MM.1S (cell line): ENCODE measurements around the gene PLA2G2D.

ENCODE experiments used
- DNase-seq: peaks from one replicate; pipeline ENCODE4 v3.0.0-alpha.2; 2015
- H2AFZ ChIP-seq: fragments of 300-600 bp; sonication (generic); 2 replicates; pipeline ENCODE4 v1.6.0; 2016; ENCODE audit warnings: antibody characterized with exemption, low read length
- H3F3A ChIP-seq: fragments of 300-600 bp; sonication (generic); 2 replicates; pipeline ENCODE4 v1.6.1; 2016; ENCODE audit warnings: mild to moderate bottlenecking, antibody characterized with exemption, low read length, moderate library complexity, mixed read lengths; ENCODE audit not compliant: insufficient read depth
- H3K27ac ChIP-seq: fragments of 300-600 bp; sonication (generic); 2 replicates; pipeline ENCODE4 v1.5.1; 2016; ENCODE audit warnings: mild to moderate bottlenecking, low read length
- H3K27me3 ChIP-seq: fragments of 300-600 bp; sonication (generic); replicated peaks from 2 replicates; pipeline ENCODE4 v1.6.0; 2016; ENCODE audit warnings: low read length; ENCODE audit not compliant: insufficient read depth
- H3K36me3 ChIP-seq: fragments of 300-600 bp; sonication (generic); replicated peaks from 2 replicates; pipeline ENCODE4 v1.6.1; 2016; ENCODE audit warnings: mild to moderate bottlenecking, low read length, mixed read lengths; ENCODE audit not compliant: insufficient read depth
- H3K4me1 ChIP-seq: fragments of 300-600 bp; sonication (generic); 2 replicates; pipeline ENCODE4 v1.6.1; 2016; ENCODE audit warnings: low read length, mixed read lengths
- H3K4me2 ChIP-seq: fragments of 300-600 bp; sonication (generic); 2 replicates; pipeline ENCODE4 v1.6.0; 2016; ENCODE audit warnings: low read depth, low read length
- H3K4me3 ChIP-seq: fragments of 300-600 bp; sonication (generic); 2 replicates; pipeline ENCODE4 v1.5.1; 2016; ENCODE audit warnings: low read length, mixed read lengths
- H3K79me2 ChIP-seq: fragments of 300-600 bp; sonication (generic); 2 replicates; pipeline ENCODE4 v1.6.1; 2016; ENCODE audit warnings: mixed run types, low read length, mixed read lengths
- H3K9ac ChIP-seq: fragments of 300-600 bp; sonication (generic); 2 replicates; pipeline ENCODE4 v1.6.1; 2016; ENCODE audit warnings: low read length, mixed read lengths
- H3K9me2 ChIP-seq: fragments of 300-600 bp; sonication (generic); replicated peaks from 2 replicates; pipeline ENCODE4 v1.6.1; 2016; ENCODE audit warnings: mild to moderate bottlenecking, low read length, mixed read lengths; ENCODE audit not compliant: insufficient read depth
- H3K9me3 ChIP-seq: fragments of 300-600 bp; sonication (generic); replicated peaks from 2 replicates; pipeline ENCODE4 v1.6.1; 2016; ENCODE audit warnings: mild to moderate bottlenecking, low read length, mixed read lengths; ENCODE audit not compliant: insufficient read depth
- H4K20me1 ChIP-seq: fragments of 300-600 bp; sonication (generic); 2 replicates; pipeline ENCODE4 v1.6.1; 2016; ENCODE audit warnings: mild to moderate bottlenecking, low read length, moderate library complexity, mixed read lengths; ENCODE audit not compliant: insufficient read depth
- CTCF ChIP-seq: fragments of 300-600 bp; sonication (generic); IDR thresholded peaks from 2 replicates; pipeline ENCODE4 v1.5.1; 2016; ENCODE audit warnings: antibody characterized with exemption, low read length, mixed read lengths
- EZH2 ChIP-seq: fragments of 300-600 bp; sonication (generic); optimal IDR thresholded peaks from 2 replicates; pipeline ENCODE3; 2017; ENCODE audit warnings: low read depth, mild to moderate bottlenecking, antibody characterized with exemption, low read length, mixed read lengths
- EZH2phosphoT487 ChIP-seq: fragments of 300-600 bp; sonication (generic); IDR thresholded peaks from 2 replicates; pipeline ENCODE4 v1.6.1; 2018; ENCODE audit warnings: antibody characterized with exemption, low read length

PLA2G2D gene

GRCh38 chr1:20080441-20081352 lies 38.6 kb downstream of the PLA2G2D start:
- TF ChIP-seq EZH2phosphoT487 (no peak), CTCF (no peak), EZH2 (no peak)
- Histone ChIP-seq H3K4me1 (peaks cover 35% of the 10 kb centered on the region), H3K36me3 (no peaks in the 10 kb centered on the region), H3K4me3 (no peak overlapping the region), H3K9me3 (no peaks in the 10 kb centered on the region), H3K9ac (no peak overlapping the region), H3K9me2 (no peaks in the 10 kb centered on the region), H3K27ac (no peak overlapping the region), H3K79me2 (no peaks in the 10 kb centered on the region), H4K20me1 (no peaks in the 10 kb centered on the region), H3F3A (0 out of 2 replicates have a peak, but pooled peaks cover 3% of the 10 kb centered on the region), H2AFZ (peak overlapping the region; percentile 57), H3K27me3 (peaks cover 13% of the 10 kb centered on the region), H3K4me2 (peak overlapping the region; percentile 58)
- DNase-seq, result peak; percentile 47

GRCh38 chr1:20079661-20080305 lies 39.6 kb downstream of the PLA2G2D start:
- H3K36me3 ChIP-seq, result no peaks in the 10 kb centered on the region
- no peak for TF ChIP-seq EZH2
- no peak for TF ChIP-seq CTCF
- TF ChIP-seq EZH2phosphoT487, result no peak
- H3K4me2 ChIP-seq, result 0 out of 2 replicates have a peak overlapping the region, but pooled peaks have one; percentile 3
- 0 out of 2 replicates have a peak, but pooled peaks cover 3% of the 10 kb centered on the region for H3F3A ChIP-seq
- no peak overlapping the region for H3K9ac ChIP-seq
- no peak for DNase-seq
- no peaks in the 10 kb centered on the region for H3K9me2 ChIP-seq
- no peak overlapping the region for H3K4me3 ChIP-seq
- H3K27me3 ChIP-seq, result peaks cover 13% of the 10 kb centered on the region
- H3K27ac ChIP-seq, result no peak overlapping the region
- H3K79me2 ChIP-seq, result no peaks in the 10 kb centered on the region
- H2AFZ ChIP-seq, result no peak overlapping the region
- H3K4me1 ChIP-seq, result peaks cover 35% of the 10 kb centered on the region
- H4K20me1 ChIP-seq, result no peaks in the 10 kb centered on the region
- H3K9me3 ChIP-seq, result no peaks in the 10 kb centered on the region

GRCh38 chr1:20078711-20079110 lies 40.6 kb downstream of the PLA2G2D start:
- Histone ChIP-seq H3K9me2 (no peaks in the 10 kb centered on the region), H3K9me3 (no peaks in the 10 kb centered on the region), H3K4me1 (peaks cover 35% of the 10 kb centered on the region), H3K27ac (peak overlapping the region; percentile 31; the same call in 1 of the 2 replicates), H3K27me3 (peaks cover 17% of the 10 kb centered on the region), H3K4me2 (peak overlapping the region; percentile 62), H3K9ac (peak overlapping the region; percentile 6; the same call in 1 of the 2 replicates), H3K79me2 (no peaks in the 10 kb centered on the region), H3K36me3 (no peaks in the 10 kb centered on the region), H3F3A (0 out of 2 replicates have a peak, but pooled peaks cover 3% of the 10 kb centered on the region), H2AFZ (peak overlapping the region; percentile 30; the same call in 1 of the 2 replicates), H3K4me3 (peak overlapping the region; percentile 17; the same call in 1 of the 2 replicates), H4K20me1 (no peaks in the 10 kb centered on the region)
- no peak for TF ChIP-seq EZH2phosphoT487
- no peak for TF ChIP-seq CTCF
- no peak for TF ChIP-seq EZH2
- DNase-seq, result no peak
